Peyer's patch (tissue), 4 donors: ENCODE results near the gene SORCS1.

Experiments
- POLR2A ChIP-seq, 2 donors: fragments of 450-650 bp; IDR thresholded peaks; one replicate each; pipeline ENCODE4 v1.5.1; 2017; ENCODE audit warnings: antibody characterized with exemption in 2 of 2, mild to moderate bottlenecking in 2 of 2, moderate library complexity in 2 of 2
- TF ChIP-seq, protein P1 (sequence below), 6 experiments: fragments of 450-650 bp in 4 of 6; fragments of 200-600 bp in 2 of 6; sonication (generic) in 1 of 6; IDR thresholded peaks; one replicate each; pipeline ENCODE4 v1.5.1; 2017 to 2019; ENCODE audit warnings: antibody characterized with exemption in 6 of 6, mild to moderate bottlenecking in 3 of 6, moderate library complexity in 1 of 6

DNA sequence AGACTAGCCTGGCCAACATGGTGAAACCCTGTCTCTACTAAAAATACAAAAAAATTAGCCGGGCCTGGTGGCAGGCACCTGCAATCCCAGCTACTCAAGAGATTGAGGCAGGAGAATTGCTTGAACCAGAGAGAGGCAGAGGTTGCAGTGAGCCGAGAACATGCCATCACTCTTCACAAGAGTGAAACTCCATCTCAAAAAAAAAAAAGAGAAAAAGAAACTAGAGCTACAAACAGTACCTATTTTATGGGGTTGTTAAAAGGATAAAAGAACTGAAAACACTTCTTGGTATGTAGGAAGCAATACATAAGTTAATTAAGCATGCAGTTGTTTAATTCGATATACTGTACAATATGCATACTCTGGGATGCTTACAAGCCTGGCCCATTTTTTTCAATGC is 216.9 kb downstream of the SORCS1 start:
- TF ChIP-seq, protein P1, sequence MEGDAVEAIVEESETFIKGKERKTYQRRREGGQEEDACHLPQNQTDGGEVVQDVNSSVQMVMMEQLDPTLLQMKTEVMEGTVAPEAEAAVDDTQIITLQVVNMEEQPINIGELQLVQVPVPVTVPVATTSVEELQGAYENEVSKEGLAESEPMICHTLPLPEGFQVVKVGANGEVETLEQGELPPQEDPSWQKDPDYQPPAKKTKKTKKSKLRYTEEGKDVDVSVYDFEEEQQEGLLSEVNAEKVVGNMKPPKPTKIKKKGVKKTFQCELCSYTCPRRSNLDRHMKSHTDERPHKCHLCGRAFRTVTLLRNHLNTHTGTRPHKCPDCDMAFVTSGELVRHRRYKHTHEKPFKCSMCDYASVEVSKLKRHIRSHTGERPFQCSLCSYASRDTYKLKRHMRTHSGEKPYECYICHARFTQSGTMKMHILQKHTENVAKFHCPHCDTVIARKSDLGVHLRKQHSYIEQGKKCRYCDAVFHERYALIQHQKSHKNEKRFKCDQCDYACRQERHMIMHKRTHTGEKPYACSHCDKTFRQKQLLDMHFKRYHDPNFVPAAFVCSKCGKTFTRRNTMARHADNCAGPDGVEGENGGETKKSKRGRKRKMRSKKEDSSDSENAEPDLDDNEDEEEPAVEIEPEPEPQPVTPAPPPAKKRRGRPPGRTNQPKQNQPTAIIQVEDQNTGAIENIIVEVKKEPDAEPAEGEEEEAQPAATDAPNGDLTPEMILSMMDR (IDR thresholded peaks at IDR 0.05), result no peak
- TF ChIP-seq POLR2A (IDR thresholded peaks at IDR 0.05), result no peak
